DND-41 (cell line): ENCODE data around the gene XYLT1.

Source experiments
- ATAC-seq: fragments of 200-7000 bp; cut with Tn5 transposase; 3 replicates; pipeline ENCODE4 v1.9.1; 2021; ENCODE audit warnings: low read depth; ENCODE audit not compliant: insufficient read depth
- DNase-seq: peaks from one replicate; pipeline ENCODE4 v3.0.0-alpha.2; 2020
- H2AFZ ChIP-seq: 2 replicates; pipeline ENCODE4 v1.6.0; 2012; ENCODE audit warnings: low read depth, low read length
- H3K27ac ChIP-seq: 2 replicates; pipeline ENCODE4 v1.5.1; 2012; ENCODE audit warnings: low read length, inconsistent platforms
- H3K27me3 ChIP-seq: fragments of 200-600 bp; sonication (generic); 2 replicates; pipeline ENCODE4 v1.6.0; 2012; ENCODE audit warnings: low read length, mild to moderate bottlenecking, inconsistent platforms; ENCODE audit not compliant: insufficient read depth, poor library complexity
- H3K36me3 ChIP-seq: 2 replicates; pipeline ENCODE4 v1.5.1; 2012; ENCODE audit warnings: low read length, inconsistent platforms; ENCODE audit not compliant: insufficient read depth
- H3K4me1 ChIP-seq: 2 replicates; pipeline ENCODE4 v1.5.1; 2012; ENCODE audit warnings: mild to moderate bottlenecking, low read length; ENCODE audit not compliant: insufficient read depth
- H3K4me2 ChIP-seq: 2 replicates; pipeline ENCODE4 v1.6.0; 2012; ENCODE audit warnings: mild to moderate bottlenecking, moderate library complexity, low read length, inconsistent platforms; ENCODE audit not compliant: insufficient read depth
- H3K4me3 ChIP-seq, 2 experiments: fragments of 200-600 bp in 1 of 2; shearing (Covaris generic) in 1 of 2; 2 replicates each; pipeline ENCODE4 v1.5.1; 2012 to 2016; ENCODE audit warnings: inconsistent platforms in 2 of 2, low read length in 2 of 2, mild to moderate bottlenecking in 2 of 2, low read depth in 1 of 2, moderate library complexity in 1 of 2
- H3K79me2 ChIP-seq: 2 replicates; pipeline ENCODE4 v1.6.0; 2012; ENCODE audit warnings: low read length, inconsistent platforms; ENCODE audit not compliant: insufficient read depth
- H3K9ac ChIP-seq: 2 replicates; pipeline ENCODE4 v1.6.0; 2012; ENCODE audit warnings: low read depth, mild to moderate bottlenecking, inconsistent platforms, low read length, moderate library complexity
- H3K9me3 ChIP-seq: 2 replicates; pipeline ENCODE4 v1.5.1; 2012; ENCODE audit warnings: low read length, moderate library complexity, mild to moderate bottlenecking, inconsistent platforms; ENCODE audit not compliant: insufficient read depth, severe bottlenecking
- H4K20me1 ChIP-seq: 2 replicates; pipeline ENCODE4 v1.6.0; 2012; ENCODE audit warnings: low read length; ENCODE audit not compliant: insufficient read depth
- CTCF ChIP-seq: IDR thresholded peaks from 2 replicates; pipeline ENCODE4 v1.5.1; 2012; ENCODE audit warnings: borderline replicate concordance, low read length, moderate library complexity, mild to moderate bottlenecking; ENCODE audit not compliant: poor library complexity, severe bottlenecking; ENCODE audit errors: extremely low read depth
- EZH2 ChIP-seq: IDR thresholded peaks from 3 replicates; pipeline ENCODE4 v1.6.1; 2012; ENCODE audit warnings: borderline replicate concordance, low read depth, mild to moderate bottlenecking, moderate library complexity, low read length, inconsistent platforms; ENCODE audit not compliant: severe bottlenecking

Gene XYLT1

GRCh38 chr16:17318238-17318637, 152.5 kb downstream of the XYLT1 start:
- no peaks in the 10 kb centered on the region for H3K27me3 ChIP-seq
- no peaks in the 10 kb centered on the region for H3K9me3 ChIP-seq
- H4K20me1 ChIP-seq, result no peaks in the 10 kb centered on the region
- H2AFZ ChIP-seq, result no peak overlapping the region
- H3K36me3 ChIP-seq, result no peaks in the 10 kb centered on the region
- no peaks in the 10 kb centered on the region for H3K4me1 ChIP-seq
- no peaks in the 10 kb centered on the region for H3K79me2 ChIP-seq
- H3K4me2 ChIP-seq, result no peak overlapping the region
- ATAC-seq (no peak), DNase-seq (no peak)
- H3K27ac ChIP-seq, result no peak overlapping the region
- no peak overlapping the region for H3K4me3 ChIP-seq
- H3K9ac ChIP-seq, result no peak overlapping the region
- TF ChIP-seq EZH2 (no peak), CTCF (no peak)

GRCh38 chr16:17316005-17316404, 154.8 kb downstream of the XYLT1 start:
- Histone ChIP-seq H3K9ac (no peak overlapping the region), H3K4me2 (no peak overlapping the region), H3K4me1 (no peaks in the 10 kb centered on the region), H3K36me3 (no peaks in the 10 kb centered on the region), H3K27me3 (no peaks in the 10 kb centered on the region), H3K27ac (no peak overlapping the region), H3K4me3 (no peak overlapping the region), H4K20me1 (no peaks in the 10 kb centered on the region), H2AFZ (no peak overlapping the region), H3K79me2 (no peaks in the 10 kb centered on the region), H3K9me3 (no peaks in the 10 kb centered on the region)
- no peak for DNase-seq
- no peak for ATAC-seq
- TF ChIP-seq CTCF (no peak), EZH2 (no peak)

DNA sequence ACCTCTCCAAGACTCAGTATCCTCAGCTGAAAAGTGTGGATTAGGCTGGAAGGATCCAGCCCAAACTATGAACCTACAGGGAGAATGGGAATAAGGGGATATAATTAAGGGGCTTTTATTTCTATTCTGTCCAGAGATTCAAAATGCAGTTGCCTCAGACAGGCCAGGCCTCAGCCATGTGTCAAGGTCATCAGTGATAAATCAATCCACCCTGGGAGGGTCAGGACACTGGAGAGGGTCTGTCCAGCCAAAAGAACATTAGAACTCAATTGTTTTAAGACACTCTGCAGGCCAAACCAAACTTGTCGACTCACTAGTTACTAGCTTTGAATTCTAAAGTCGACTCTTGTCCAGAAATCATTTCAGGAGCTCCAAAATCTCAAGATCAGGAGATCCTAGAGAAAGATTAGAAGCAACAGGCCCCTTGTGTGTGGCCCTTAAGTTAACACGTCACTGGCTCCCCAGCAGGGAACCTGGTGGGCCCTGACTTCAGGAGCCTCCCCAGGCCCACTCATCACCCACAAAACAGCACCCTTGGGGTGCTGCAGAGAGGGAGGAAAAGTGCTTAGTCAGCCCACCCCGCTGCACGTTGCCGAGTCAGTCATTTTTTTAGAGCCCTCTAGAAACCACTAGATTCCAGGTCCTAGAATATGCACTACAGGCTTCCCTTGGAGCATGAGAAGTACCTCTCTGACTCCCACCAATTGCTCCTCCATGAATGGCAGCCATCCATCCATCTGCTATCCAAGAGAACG, 156.8 kb downstream of the XYLT1 start:
- Histone ChIP-seq H3K4me1 (no peaks in the 10 kb centered on the region), H3K9me3 (no peaks in the 10 kb centered on the region), H4K20me1 (no peaks in the 10 kb centered on the region), H2AFZ (no peak overlapping the region), H3K27ac (no peak overlapping the region), H3K4me3 (no peak overlapping the region), H3K79me2 (no peaks in the 10 kb centered on the region), H3K9ac (no peak overlapping the region), H3K36me3 (no peaks in the 10 kb centered on the region), H3K4me2 (no peak overlapping the region), H3K27me3 (no peaks in the 10 kb centered on the region)
- DNase-seq, result no peak
- no peak for ATAC-seq
- no peak for TF ChIP-seq CTCF
- no peak for TF ChIP-seq EZH2
